GM12878 (cell line): Measurements from ENCODE around the gene CYP26B1. TPM values are rescaled to one million over a fixed set of nuclear protein-coding genes. Genes with fewer than 3 reads are reported as not detected.

ENCODE experiments used
- ATAC-seq: fragments of 200-7000 bp; cut with Tn5 transposase; 3 replicates; pipeline ENCODE4 v1.9.1; 2020; ENCODE audit warnings: mild to moderate bottlenecking, moderate library complexity
- BruUV-seq: library from RNA; stranded (reverse); fragments of 400-500 nt; replicated peaks from 2 replicates; lab custom pipeline; 2021; lab: Mats Ljungman, UMichigan
- CTCF ChIA-PET: fragments of 300-600 bp; sonication (Branson Sonifier 250); formaldehyde crosslinking; extraction: SDS; loops from one replicate; lab custom pipeline; 2021; ENCODE audit warnings: inconsistent platforms; lab: Yijun Ruan, JAX
- POLR2A ChIA-PET: fragments of 350-600 bp; formaldehyde crosslinking; extraction: SDS; loops from one replicate; lab custom pipeline; 2021; ENCODE audit warnings: inconsistent platforms; lab: Charles Lee
- RAD21 ChIA-PET: fragments of 300-600 bp; sonication (Branson Sonifier 250); formaldehyde crosslinking; loops from one replicate; lab custom pipeline; 2023; ENCODE audit warnings: antibody characterized with exemption; ENCODE audit not compliant: unreplicated experiment; lab: Charles Lee
- SMC1A ChIA-PET: fragments of 300-600 bp; sonication (Branson Sonifier 250); formaldehyde crosslinking; loops from one replicate; lab custom pipeline; 2023; ENCODE audit not compliant: unreplicated experiment, uncharacterized antibody; lab: Charles Lee
- DNase-seq: peaks from one replicate; pipeline ENCODE4 v3.0.0-alpha.2; 2011; ENCODE audit warnings: low read depth, low spot score
- FAIRE-seq: peaks from 3 replicates; lab custom pipeline; 2011; peaks lifted over from hg19 to GRCh38; lab: Jason Lieb, UNC
- H2AFZ ChIP-seq: 2 replicates; pipeline ENCODE4 v1.6.0; 2011; ENCODE audit warnings: low read depth, low read length, control low read depth; ENCODE audit not compliant: control insufficient read depth
- H3K27ac ChIP-seq: 2 replicates; pipeline ENCODE4 v1.5.1; 2011; ENCODE audit warnings: control low read depth; ENCODE audit not compliant: control insufficient read depth, insufficient read depth
- H3K27me3 ChIP-seq, 2 experiments: replicated peaks in 1 of 2; 2 replicates each; pipeline versions ENCODE4 v1.6.0 to v1.6.1; 2011; ENCODE audit warnings: low read length in 1 of 2; ENCODE audit not compliant: control insufficient read depth in 2 of 2, insufficient read depth in 2 of 2
- H3K36me3 ChIP-seq, 2 experiments: 2 replicates each; pipeline ENCODE4 v1.5.1; 2011; ENCODE audit warnings: low read length in 1 of 2; ENCODE audit not compliant: control insufficient read depth in 2 of 2, insufficient read depth in 2 of 2
- H3K4me1 ChIP-seq: 2 replicates; pipeline ENCODE4 v1.6.1; 2011; ENCODE audit warnings: mild to moderate bottlenecking, low read length, moderate library complexity, mixed read lengths; ENCODE audit not compliant: control insufficient read depth, insufficient read depth
- H3K4me2 ChIP-seq: 2 replicates; pipeline ENCODE4 v1.6.0; 2011; ENCODE audit warnings: control low read depth; ENCODE audit not compliant: control insufficient read depth, insufficient read depth
- H3K4me3 ChIP-seq: fragments of 200-600 bp; sonication (generic); 2 replicates; pipeline ENCODE4 v1.5.1; 2016
- H3K79me2 ChIP-seq: 2 replicates; pipeline ENCODE4 v1.6.0; 2011; ENCODE audit warnings: low read length; ENCODE audit not compliant: control insufficient read depth, insufficient read depth
- H3K9ac ChIP-seq: 2 replicates; pipeline ENCODE4 v1.8.0; 2011; ENCODE audit warnings: low read length, control low read depth, mixed read lengths; ENCODE audit not compliant: control insufficient read depth, insufficient read depth
- H3K9me3 ChIP-seq: replicated peaks from 3 replicates; pipeline ENCODE4 v1.5.1; 2011; ENCODE audit warnings: mild to moderate bottlenecking, low read length; ENCODE audit not compliant: control insufficient read depth, insufficient read depth
- H4K20me1 ChIP-seq: 2 replicates; pipeline ENCODE4 v1.6.0; 2011; ENCODE audit not compliant: control insufficient read depth, insufficient read depth
- EED ChIP-seq: sonication (generic); IDR thresholded peaks from 2 replicates; pipeline ENCODE4 v1.6.1; 2016; ENCODE audit warnings: antibody characterized with exemption, low read depth
- MAX ChIP-seq: IDR thresholded peaks from 2 replicates; pipeline ENCODE4 v1.6.1; 2012; ENCODE audit warnings: low read depth, low read length, improper control_type of control experiment
- PAX5 ChIP-seq: IDR thresholded peaks from 2 replicates; pipeline ENCODE4 v1.6.1; 2011; ENCODE audit warnings: low read depth, low read length, borderline replicate concordance
- POLR2AphosphoS5 ChIP-seq: IDR thresholded peaks from 2 replicates; pipeline ENCODE4 v1.6.1; 2011; ENCODE audit warnings: mild to moderate bottlenecking, low read length, inconsistent platforms
- SIX5 ChIP-seq: IDR thresholded peaks from 2 replicates; pipeline ENCODE4 v1.6.1; 2011; ENCODE audit warnings: mild to moderate bottlenecking, low read depth, low read length, moderate library complexity; ENCODE audit not compliant: severe bottlenecking
- SMAD5 ChIP-seq: IDR thresholded peaks from 2 replicates; pipeline ENCODE4 v1.6.1; 2016; ENCODE audit warnings: antibody characterized with exemption, low read depth
- TCF12 ChIP-seq: IDR thresholded peaks from 2 replicates; pipeline ENCODE4 v1.6.1; 2011; ENCODE audit warnings: low read depth, mild to moderate bottlenecking, low read length
- TCF3 ChIP-seq: IDR thresholded peaks from 2 replicates; pipeline ENCODE4 v1.6.1; 2012; ENCODE audit warnings: low read depth, mild to moderate bottlenecking, low read length, borderline replicate concordance; ENCODE audit not compliant: insufficient read depth
- WGBS: methylation state at CpG from one replicate; pipeline ENCODE4 v1.1.6; 2016; ENCODE audit warnings: low lambda C conversion rate; ENCODE audit not compliant: insufficient replicate concordance, insufficient coverage; ENCODE audit errors: missing lambda C conversion rate; 5-methylcytosine and 5-hydroxymethylcytosine counted together
- in situ Hi-C: fragments of 300-500 bp; cut with MboI; formaldehyde crosslinking; loops from 9 replicates; pipeline ENCODE4 v1.14.3; 2018; ENCODE audit warnings: mixed read lengths
- intact Hi-C: fragments of 100-400 bp; cut with micrococcal nuclease; formaldehyde crosslinking; loops from one replicate; pipeline ENCODE4 v1.14.2; 2022; ENCODE audit not compliant: unreplicated experiment
- polyA plus RNA-seq, 11 experiments: library from polyadenylated mRNA; depleted of rRNA in 4 of 11; unstranded in 6 of 11; stranded (reverse) in 5 of 11; fragments of >200 nt; fragmentation: Nextera tagmentation in 4 of 11; fragmentation: Illumina TruSeq in 1 of 11; extraction: Ambion mirVana in 4 of 11; extraction: Trizol in 1 of 11; gene quantifications; 1 replicate in 1 of 11; 2 replicates in 10 of 11; pipeline versions ENCODE4 v1.2.1 to v1.2.3, GENCODE V29; 2011 to 2016; ENCODE audit warnings: inconsistent platforms in 2 of 11, missing spikeins in 2 of 11, low read depth in 1 of 11
- total RNA-seq, 4 experiments: library from RNA; depleted of rRNA in 3 of 4; stranded (reverse); fragments of >200 nt in 3 of 4; fragmentation: Illumina TruSeq in 1 of 4; extraction: Trizol in 1 of 4; gene quantifications; 2 replicates each; pipeline versions ENCODE4 v1.2.1 to v1.2.3, GENCODE V29; 2013 to 2021
- TF ChIP-seq, protein P1 (sequence below): fragments of 450-650 bp; IDR thresholded peaks from 2 replicates; pipeline ENCODE4 v1.6.1; 2017; ENCODE audit warnings: mild to moderate bottlenecking, moderate library complexity
- TF ChIP-seq, protein P2 (sequence below): IDR thresholded peaks from 2 replicates; pipeline ENCODE4 v1.6.1; 2012; ENCODE audit warnings: low read depth, low read length, improper control_type of control experiment
- TF ChIP-seq, protein P3 (sequence below): fragments of 450-650 bp; IDR thresholded peaks from 2 replicates; pipeline ENCODE4 v1.6.1; 2016; ENCODE audit warnings: mild to moderate bottlenecking, moderate library complexity, borderline replicate concordance

The CYP26B1 gene
- total and polyA plus RNA-seq, 10 of the 15 experiments (the other 5 are each of a cell fraction or from before 2014, with no cell fraction given): not detected

- Histone ChIP-seq H3K79me2 (no peaks in the 10 kb centered on the region), H3K9ac (no peak overlapping the region), H3K27me3 (no peaks in the 10 kb centered on the region; a peak in 1 of 4 replicates), H3K9me3 (no peaks in the 10 kb centered on the region), H3K4me1 (no peaks in the 10 kb centered on the region), H3K27ac (no peak overlapping the region), H3K4me3 (no peak overlapping the region), H3K4me2 (no peak overlapping the region), H2AFZ (no peak overlapping the region), H3K36me3 (no peaks in the 10 kb centered on the region), H4K20me1 (no peaks in the 10 kb centered on the region)
- FAIRE-seq: no peak
- intact Hi-C loops (no loop called here), in situ Hi-C loops (no loop called here)
- 9% methylated on average over 18 of the region's 18 CpGs for WGBS
- ChIA-PET POLR2A (no interaction called here), CTCF (interaction anchor here (1.0 kb wide), 1 partner anchor 464 kb away, joined by 3 read pairs; no protein-coding TSS in a partner anchor), SMC1A (no interaction called here), RAD21 (no interaction called here)
- BruUV-seq: no TSS peak
- ATAC-seq: no peak
- DNase-seq: no peak
- TF ChIP-seq EED (no peak), SMAD5 (no peak), PAX5 (no peak), TCF3 (no peak), POLR2AphosphoS5 (no peak), TCF12 (no peak), SIX5 (no peak), MAX (no peak)
- TF ChIP-seq, protein P1, sequence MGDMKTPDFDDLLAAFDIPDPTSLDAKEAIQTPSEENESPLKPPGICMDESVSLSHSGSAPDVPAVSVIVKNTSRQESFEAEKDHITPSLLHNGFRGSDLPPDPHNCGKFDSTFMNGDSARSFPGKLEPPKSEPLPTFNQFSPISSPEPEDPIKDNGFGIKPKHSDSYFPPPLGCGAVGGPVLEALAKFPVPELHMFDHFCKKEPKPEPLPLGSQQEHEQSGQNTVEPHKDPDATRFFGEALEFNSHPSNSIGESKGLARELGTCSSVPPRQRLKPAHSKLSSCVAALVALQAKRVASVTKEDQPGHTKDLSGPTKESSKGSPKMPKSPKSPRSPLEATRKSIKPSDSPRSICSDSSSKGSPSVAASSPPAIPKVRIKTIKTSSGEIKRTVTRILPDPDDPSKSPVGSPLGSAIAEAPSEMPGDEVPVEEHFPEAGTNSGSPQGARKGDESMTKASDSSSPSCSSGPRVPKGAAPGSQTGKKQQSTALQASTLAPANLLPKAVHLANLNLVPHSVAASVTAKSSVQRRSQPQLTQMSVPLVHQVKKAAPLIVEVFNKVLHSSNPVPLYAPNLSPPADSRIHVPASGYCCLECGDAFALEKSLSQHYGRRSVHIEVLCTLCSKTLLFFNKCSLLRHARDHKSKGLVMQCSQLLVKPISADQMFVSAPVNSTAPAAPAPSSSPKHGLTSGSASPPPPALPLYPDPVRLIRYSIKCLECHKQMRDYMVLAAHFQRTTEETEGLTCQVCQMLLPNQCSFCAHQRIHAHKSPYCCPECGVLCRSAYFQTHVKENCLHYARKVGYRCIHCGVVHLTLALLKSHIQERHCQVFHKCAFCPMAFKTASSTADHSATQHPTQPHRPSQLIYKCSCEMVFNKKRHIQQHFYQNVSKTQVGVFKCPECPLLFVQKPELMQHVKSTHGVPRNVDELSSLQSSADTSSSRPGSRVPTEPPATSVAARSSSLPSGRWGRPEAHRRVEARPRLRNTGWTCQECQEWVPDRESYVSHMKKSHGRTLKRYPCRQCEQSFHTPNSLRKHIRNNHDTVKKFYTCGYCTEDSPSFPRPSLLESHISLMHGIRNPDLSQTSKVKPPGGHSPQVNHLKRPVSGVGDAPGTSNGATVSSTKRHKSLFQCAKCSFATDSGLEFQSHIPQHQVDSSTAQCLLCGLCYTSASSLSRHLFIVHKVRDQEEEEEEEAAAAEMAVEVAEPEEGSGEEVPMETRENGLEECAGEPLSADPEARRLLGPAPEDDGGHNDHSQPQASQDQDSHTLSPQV: no peak
- TF ChIP-seq, protein P2, sequence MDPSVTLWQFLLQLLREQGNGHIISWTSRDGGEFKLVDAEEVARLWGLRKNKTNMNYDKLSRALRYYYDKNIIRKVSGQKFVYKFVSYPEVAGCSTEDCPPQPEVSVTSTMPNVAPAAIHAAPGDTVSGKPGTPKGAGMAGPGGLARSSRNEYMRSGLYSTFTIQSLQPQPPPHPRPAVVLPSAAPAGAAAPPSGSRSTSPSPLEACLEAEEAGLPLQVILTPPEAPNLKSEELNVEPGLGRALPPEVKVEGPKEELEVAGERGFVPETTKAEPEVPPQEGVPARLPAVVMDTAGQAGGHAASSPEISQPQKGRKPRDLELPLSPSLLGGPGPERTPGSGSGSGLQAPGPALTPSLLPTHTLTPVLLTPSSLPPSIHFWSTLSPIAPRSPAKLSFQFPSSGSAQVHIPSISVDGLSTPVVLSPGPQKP: no peak
- TF ChIP-seq, protein P3, sequence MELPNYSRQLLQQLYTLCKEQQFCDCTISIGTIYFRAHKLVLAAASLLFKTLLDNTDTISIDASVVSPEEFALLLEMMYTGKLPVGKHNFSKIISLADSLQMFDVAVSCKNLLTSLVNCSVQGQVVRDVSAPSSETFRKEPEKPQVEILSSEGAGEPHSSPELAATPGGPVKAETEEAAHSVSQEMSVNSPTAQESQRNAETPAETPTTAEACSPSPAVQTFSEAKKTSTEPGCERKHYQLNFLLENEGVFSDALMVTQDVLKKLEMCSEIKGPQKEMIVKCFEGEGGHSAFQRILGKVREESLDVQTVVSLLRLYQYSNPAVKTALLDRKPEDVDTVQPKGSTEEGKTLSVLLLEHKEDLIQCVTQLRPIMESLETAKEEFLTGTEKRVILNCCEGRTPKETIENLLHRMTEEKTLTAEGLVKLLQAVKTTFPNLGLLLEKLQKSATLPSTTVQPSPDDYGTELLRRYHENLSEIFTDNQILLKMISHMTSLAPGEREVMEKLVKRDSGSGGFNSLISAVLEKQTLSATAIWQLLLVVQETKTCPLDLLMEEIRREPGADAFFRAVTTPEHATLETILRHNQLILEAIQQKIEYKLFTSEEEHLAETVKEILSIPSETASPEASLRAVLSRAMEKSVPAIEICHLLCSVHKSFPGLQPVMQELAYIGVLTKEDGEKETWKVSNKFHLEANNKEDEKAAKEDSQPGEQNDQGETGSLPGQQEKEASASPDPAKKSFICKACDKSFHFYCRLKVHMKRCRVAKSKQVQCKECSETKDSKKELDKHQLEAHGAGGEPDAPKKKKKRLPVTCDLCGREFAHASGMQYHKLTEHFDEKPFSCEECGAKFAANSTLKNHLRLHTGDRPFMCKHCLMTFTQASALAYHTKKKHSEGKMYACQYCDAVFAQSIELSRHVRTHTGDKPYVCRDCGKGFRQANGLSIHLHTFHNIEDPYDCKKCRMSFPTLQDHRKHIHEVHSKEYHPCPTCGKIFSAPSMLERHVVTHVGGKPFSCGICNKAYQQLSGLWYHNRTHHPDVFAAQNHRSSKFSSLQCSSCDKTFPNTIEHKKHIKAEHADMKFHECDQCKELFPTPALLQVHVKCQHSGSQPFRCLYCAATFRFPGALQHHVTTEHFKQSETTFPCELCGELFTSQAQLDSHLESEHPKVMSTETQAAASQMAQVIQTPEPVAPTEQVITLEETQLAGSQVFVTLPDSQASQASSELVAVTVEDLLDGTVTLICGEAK: no peak
These were observed 32.3 kb downstream of the CYP26B1 start for GRCh38 chr2:72115110-72116080.
